Activated CD4-positive, alpha-beta T cell treated with anti-CD3 and anti-CD28 coated beads for 1 hour (primary cell): ENCODE results near the gene TIMM13.
"Not testable (repeated sequence)": the region's sequence is repeated elsewhere in the genome, so short reads cannot be mapped to it uniquely, and the experiment has no call there.

Experiments used
- DNase-seq: peaks from one replicate; pipeline ENCODE4 v3.0.0-alpha.2; 2020

Gene TIMM13

GRCh38 chr19:2429917-2430535, 2.6 kb upstream of the TIMM13 start:
- no peak for DNase-seq

- DNase-seq: no peak
Measured at GRCh38 chr19:2428756-2429711, 1.6 kb upstream of the TIMM13 start.

- DNase-seq: no peak
Measured at GRCh38 chr19:2428321-2428690, 920 bp upstream of the TIMM13 start.

GRCh38 chr19:2426611-2427428, 566 bp downstream of the TIMM13 start:
- DNase-seq: no peak

- no peak for DNase-seq
Measured at GRCh38 chr19:2425622-2426581, 1.5 kb downstream of the TIMM13 start.

GRCh38 chr19:2424686-2425621, 2.4 kb downstream of the TIMM13 start:
- no peak for DNase-seq

GRCh38 chr19:2423915-2424685, 3.3 kb downstream of the TIMM13 start:
- no peak for DNase-seq

GRCh38 chr19:2423071-2423914, 4.1 kb downstream of the TIMM13 start:
- DNase-seq: no peak

GRCh38 chr19:2421581-2422306, 5.6 kb downstream of the TIMM13 start:
- no peak for DNase-seq

GRCh38 chr19:2420490-2420889, 6.9 kb downstream of the TIMM13 start:
- DNase-seq: no peak

- DNase-seq: no peak
Measured at GRCh38 chr19:2419754-2420153, 7.6 kb downstream of the TIMM13 start.

- no peak for DNase-seq
Measured at GRCh38 chr19:2417881-2418406, 9.4 kb downstream of the TIMM13 start.

GRCh38 chr19:2417436-2417835, 9.9 kb downstream of the TIMM13 start:
- not testable (repeated sequence) for DNase-seq

GRCh38 chr19:2416321-2417097, 10.9 kb downstream of the TIMM13 start:
- DNase-seq: no peak

- no peak for DNase-seq
Measured at GRCh38 chr19:2415973-2416319, 11.4 kb downstream of the TIMM13 start.

- DNase-seq: no peak
Measured at GRCh38 chr19:2415281-2415972, 12.0 kb downstream of the TIMM13 start.

- DNase-seq: no peak
Measured at GRCh38 chr19:2413629-2414028, 13.8 kb downstream of the TIMM13 start.
